Hepatocyte (in vitro differentiated cells): ENCODE measurements around the gene HNRNPUL1.

Source experiments
- CTCF ChIP-seq: fragments of 200-600 bp; sonication (generic); IDR thresholded peaks from 2 replicates; pipeline ENCODE4 v1.5.1; 2016; ENCODE audit warnings: antibody characterized with exemption, mild to moderate bottlenecking; ENCODE audit not compliant: poor library complexity
- EZH2 ChIP-seq: fragments of 200-600 bp; sonication (generic); IDR thresholded peaks from 2 replicates; pipeline ENCODE4 v1.6.1; 2016; ENCODE audit warnings: antibody characterized with exemption, mild to moderate bottlenecking, borderline replicate concordance

GRCh38 chr19:41320568-41320967 lies 56.4 kb downstream of the HNRNPUL1 start:
- TF ChIP-seq CTCF (no peak), EZH2 (no peak)
